NCI-H2227 (cell line): ENCODE data around the gene ELOA2.
"Not testable (repeated sequence)": the region's sequence is repeated elsewhere in the genome, so short reads cannot be mapped to it uniquely, and the experiment has no call there.

Experiments used
- DNase-seq: peaks from one replicate; lab custom pipeline; 2025; ENCODE audit not compliant: unreplicated experiment; lab: John Stamatoyannopoulos, UW

The ELOA2 gene, protein sequence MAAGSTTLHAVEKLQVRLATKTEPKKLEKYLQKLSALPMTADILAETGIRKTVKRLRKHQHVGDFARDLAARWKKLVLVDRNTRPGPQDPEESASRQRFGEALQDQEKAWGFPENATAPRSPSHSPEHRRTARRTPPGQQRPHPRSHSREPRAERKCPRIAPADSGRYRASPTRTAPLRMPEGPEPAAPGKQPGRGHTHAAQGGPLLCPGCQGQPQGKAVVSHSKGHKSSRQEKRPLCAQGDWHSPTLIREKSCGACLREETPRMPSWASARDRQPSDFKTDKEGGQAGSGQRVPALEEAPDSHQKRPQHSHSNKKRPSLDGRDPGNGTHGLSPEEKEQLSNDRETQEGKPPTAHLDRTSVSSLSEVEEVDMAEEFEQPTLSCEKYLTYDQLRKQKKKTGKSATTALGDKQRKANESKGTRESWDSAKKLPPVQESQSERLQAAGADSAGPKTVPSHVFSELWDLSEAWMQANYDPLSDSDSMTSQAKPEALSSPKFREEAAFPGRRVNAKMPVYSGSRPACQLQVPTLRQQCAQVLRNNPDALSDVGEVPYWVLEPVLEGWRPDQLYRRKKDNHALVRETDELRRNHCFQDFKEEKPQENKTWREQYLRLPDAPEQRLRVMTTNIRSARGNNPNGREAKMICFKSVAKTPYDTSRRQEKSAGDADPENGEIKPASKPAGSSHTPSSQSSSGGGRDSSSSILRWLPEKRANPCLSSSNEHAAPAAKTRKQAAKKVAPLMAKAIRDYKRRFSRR

DNA sequence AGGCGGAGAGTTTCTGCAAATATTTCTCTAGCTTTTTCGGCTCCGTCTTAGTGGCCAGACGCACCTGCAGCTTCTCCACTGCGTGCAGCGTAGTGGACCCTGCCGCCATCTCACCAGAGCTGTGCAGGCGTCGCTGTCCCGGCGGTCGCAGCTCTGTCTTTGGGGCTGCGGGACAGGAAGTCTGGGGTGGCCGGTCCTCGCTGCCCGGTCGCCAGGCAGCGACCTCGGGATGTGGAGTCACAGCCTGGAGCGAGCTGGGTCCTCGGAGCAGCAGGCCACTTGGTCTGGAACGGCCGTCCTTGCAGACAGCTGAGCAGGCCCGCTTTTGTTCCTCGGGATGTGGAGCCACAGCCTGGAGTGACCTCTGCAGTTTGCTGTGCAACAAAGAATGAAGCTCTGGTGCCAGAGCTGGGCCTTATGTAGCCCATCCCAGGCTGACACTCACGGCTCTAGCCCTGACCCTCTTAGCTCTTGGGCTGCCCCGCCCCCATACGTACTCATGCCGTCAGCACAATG, at the start of gene ELOA2:
TSS of gene ELOA2 (minus strand) at position 466 of the 516 bp plus-strand sequence. CDS start at position 109, 357 bp downstream.
- DNase-seq: no peak

DNA sequence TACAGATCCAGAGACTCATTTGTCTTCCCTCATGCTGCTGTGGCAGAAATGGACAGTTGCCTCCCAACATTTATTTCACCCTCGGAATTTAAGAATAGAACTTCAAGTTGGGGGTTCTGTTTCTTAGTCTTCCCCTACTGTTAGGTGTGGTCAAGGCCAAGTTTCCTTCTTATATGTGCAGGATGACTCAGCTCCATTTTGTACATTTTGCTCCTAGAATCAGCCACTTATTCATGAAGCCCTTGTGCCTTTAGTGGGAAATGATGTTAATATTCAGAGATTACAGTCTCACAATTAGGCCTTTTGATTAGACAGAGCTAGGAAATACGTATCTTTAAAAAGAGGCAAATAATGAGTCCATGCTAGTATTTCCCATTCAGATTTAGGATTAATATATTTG, 46.2 kb upstream of the ELOA2 start:
- DNase-seq: no peak

DNA sequence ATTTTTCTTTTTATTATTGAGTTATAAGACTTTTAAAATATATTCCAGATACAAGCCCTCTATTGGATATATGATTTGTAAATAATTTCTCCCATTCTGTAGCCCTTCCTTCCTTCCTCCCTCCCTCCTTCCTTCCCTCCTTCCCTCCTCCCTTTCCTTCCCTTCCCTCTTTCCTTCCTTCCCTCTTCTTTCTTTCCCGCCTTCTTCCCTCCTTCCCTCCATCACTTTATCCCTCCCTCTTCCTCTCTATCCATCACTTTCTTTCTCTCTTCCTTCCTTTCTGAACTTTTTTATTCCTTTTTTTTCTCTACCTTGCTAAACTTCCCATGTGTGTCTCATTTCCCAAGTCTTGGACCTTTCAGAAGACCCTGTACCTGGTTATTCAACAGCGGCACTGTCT, 45.5 kb upstream of the ELOA2 start:
- DNase-seq: no peak

DNA sequence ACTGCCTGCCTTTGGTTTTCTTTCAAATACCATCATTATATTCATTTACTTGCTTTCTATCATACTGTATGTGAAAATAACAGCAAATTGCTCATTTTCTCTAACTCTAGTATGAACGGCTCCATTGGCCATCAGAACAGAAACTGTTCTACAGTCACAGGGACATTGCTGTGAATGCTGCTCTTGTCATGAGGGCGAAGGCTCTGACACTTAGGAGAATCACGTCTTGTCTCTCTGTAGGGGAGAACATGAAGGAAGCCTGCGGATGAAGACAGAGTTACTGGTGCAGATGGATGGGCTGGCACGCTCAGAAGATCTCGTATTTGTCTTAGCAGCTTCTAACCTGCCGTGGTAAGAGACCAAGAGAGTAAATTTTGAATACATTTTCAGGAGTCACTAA, 41.7 kb upstream of the ELOA2 start:
- no peak for DNase-seq

DNA sequence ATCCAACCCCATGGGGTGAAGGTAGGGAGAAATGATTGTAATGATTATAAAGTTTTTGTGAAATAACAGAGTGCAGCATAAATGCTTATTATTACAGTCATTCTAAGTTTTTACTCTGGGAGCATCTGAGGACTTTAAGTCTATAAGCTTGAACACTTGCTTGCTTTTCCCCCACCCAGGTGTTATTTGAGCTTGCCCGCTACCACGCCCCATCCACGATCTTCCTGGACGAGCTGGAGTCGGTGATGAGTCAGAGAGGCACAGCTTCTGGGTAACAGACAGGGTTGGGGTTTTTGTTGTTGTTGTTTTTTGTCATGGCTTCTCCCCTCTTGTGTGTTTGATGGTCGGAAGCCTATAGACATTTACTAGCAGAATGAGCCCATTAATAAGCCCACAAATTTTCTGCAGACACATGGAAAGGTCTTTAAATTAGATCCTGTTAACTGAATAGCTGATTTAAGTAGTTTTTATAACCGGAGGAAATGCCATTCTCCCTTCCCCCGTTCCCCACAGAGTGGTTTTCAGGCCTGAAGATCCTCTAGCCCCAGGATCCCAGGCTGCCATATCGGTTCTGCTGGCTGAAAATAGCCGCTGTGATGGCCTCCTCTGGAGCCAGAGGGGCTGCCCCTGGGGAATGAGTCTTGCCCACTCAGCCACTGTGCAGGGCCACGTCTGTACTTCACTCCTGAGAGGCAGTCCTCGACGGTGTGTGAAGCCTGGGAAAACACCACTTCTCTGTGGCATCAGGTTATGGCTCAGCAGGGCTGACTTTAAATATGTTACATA, 39.9 kb upstream of the ELOA2 start:
- DNase-seq: peak; percentile 74

DNA sequence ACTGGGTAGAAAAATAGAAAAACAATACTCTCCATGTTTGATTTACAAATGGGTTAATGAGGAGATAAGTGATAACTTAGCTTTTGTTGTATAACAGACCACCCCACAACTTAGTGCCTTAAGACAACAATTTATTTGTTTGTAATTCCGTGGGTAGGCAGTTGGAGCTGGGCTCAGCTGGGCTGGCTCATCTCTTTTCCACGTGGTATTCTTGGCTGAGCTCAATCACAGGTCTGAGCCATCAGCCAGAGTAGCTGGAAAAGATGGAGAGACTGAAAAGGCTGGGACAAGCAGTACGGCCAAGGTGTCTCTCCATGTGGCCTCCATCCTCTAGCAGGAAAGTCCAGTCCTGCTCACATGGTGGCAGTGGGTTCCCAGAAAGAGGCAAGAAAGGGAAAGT, 32.2 kb upstream of the ELOA2 start:
- no peak for DNase-seq

DNA sequence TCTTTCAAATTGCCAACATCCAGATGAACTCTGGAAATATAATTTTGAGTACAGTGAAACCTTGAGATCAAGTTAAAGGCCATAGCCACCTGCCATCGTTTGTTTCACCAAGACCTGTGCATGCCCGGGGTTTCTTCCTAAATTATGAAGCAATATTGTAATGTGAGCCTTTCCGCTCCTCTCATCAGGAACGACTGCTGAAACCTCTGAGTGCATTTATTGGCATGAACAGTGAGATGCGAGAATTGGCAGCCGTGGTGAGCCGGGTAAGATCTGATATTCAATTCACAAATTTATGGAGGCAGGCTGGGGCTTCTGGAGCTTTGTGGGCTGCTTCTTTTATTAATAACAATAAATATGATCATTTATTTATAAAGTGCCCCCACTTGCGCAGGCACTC, 27.7 kb upstream of the ELOA2 start:
- no peak for DNase-seq

DNA sequence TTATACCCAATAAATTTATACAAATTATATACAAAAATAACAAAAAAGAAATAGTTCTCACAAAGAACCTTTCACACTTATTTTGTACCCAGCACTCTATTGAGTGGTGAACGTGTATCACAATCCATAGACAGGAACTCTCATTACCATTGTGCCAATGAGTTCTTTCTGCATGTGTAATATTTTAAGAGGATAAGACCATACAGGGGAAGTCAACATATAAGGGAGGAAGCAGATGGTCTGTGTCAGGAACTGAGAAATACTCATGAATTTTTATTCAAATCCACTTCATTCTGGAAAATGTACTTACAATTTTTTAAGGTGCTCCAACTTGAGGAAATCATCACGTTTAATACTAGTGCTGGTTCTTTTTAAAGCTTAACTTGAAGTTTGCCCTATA, 27.1 kb upstream of the ELOA2 start:
- DNase-seq: no peak

DNA sequence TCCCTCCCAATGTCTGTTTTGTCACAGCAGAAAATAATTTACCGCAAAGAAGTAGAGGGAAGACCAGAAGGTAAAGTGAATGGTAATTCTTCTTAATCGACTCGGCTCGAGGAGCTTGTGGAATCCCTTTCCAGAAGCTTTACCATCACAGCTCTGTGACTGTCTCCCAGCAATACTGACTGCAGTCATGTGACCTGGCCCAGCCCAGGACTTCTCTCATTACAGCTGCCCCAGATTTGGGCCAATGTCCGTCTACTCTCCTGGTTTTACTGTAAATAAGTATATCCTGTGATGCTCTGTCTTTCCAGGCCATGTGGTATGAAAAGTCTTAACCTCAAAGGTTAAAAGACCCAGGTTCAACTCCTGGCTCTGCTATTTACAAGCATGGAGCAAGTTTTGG, 18.9 kb upstream of the ELOA2 start:
- DNase-seq: no peak

DNA sequence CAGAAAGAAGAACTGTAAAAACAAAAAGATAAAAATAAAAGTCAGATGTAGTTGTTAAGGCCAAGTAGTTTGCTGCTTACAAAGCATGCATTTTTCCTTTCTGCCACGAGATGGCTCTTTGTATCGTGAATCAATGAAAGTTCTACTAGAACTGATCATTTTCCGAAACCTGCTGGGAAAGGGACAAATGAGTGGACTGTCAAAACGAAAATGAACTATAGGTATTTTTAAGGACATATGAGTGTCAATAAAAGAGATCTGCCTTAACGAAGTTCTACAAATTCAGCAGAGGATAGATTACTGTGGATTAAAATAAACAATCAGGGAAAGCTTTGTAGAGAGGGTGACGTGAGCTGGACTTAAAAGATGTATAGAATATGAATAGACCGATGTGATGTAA, 15.0 kb upstream of the ELOA2 start:
- peak; percentile 64 for DNase-seq

DNA sequence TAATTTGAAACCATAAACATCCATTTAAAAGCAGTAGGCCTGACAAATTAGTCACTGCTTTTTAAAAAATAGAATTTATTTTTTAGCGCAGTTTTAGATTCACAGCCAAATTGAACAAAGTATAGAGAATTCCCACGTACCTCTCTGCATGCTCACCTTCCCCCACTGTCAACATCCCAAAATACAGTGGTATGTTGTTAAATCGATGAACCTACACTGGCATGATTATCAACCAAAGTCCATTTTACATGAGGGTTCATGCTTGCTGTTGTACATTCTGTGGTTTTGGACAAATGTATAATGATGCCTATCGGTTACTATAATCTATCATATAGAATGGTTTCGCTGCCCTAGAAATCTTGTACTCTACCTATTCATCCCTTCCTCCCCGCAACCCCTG, 5.6 kb upstream of the ELOA2 start:
- no peak for DNase-seq

DNA sequence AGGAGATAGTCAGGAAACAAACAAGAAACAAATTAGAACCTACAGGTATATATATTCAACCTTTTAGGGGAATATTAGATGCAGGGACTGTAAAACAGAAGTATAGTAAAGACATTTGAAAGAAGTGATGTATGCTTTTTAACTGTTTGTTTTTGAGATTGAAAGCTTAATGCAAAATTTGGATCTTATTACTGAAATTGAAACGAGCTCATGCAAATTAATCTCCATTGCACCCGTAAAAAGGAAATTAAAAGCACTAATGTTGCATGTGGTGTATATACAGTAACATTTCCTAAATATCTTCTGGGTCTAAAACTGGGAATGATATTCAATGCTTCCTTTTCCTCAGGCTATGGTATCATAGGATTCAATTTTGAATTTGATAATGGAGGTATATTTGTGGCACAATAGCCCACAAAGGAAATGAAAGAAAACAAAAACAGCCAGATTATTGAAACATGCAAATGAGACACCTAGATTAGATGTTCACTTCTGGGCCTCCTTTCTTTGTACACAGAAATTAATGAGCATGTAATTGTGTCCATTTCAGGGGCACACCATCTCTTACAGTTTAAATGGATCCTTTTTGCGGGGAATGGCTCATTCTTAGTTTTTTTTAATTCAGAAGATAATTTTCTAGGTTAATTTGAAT, 1.6 kb upstream of the ELOA2 start:
- no peak for DNase-seq

DNA sequence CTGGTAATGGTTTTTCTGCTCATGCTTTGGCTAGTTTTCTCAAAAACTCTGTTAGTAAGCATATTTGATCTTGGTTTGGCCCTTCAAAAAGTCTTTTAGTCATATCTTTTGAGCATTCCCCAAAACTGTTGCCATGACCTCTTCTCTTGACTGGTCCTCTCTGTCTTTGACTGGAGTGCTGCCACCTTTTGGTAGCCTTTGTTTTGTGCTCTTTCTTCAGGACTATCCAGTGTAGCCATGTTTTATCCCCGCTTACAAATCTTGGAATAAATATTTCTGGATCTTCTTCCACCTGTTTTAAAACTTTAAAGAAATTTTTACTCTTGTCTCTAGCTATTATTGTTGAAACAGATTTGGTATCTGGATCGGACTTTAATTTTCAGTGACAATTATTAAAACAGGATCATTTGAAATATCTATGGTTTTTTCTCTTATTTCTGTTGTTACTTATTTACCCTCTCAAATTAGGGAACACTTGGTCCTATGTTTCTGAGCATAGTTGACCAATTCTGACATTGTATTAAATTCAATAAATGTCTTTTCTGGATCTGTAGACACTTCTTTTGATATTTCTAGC, 965 bp upstream of the ELOA2 start:
- DNase-seq: peak; percentile 5

DNA sequence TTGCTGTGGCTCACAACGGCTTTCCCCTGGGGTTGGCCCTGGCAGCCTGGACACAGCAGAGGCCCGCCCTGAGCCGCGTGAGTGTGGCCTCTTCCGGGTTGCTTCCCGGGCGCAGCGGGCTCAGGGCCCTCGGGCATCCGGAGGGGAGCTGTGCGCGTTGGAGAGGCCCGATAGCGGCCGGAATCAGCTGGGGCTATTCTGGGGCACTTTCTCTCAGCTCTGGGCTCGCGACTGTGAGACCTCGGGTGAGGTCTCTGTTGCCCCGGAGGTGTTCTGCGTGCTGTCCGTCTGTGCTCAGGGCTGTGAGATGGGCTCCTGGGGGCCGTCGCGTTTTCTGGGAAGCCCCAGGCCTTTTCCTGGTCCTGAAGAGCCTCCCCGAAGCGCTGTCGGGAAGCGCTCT, 830 bp downstream of the ELOA2 start:
- DNase-seq: not testable (repeated sequence)

DNA sequence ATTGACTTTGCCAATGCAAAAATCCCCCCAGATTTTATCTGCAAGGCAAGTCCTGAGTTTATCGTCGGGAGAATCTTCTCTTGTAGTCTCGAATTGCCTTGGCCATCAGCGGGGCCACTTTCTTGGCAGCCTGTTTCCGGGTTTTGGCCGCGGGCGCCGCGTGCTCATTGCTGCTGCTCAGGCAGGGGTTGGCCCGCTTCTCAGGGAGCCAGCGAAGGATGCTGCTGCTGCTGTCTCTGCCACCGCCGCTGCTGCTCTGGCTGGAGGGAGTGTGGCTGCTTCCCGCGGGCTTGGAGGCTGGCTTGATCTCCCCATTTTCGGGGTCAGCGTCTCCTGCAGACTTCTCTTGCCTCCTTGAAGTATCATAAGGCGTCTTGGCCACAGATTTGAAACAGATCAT, 2.5 kb downstream of the ELOA2 start:
- DNase-seq: no peak

DNA sequence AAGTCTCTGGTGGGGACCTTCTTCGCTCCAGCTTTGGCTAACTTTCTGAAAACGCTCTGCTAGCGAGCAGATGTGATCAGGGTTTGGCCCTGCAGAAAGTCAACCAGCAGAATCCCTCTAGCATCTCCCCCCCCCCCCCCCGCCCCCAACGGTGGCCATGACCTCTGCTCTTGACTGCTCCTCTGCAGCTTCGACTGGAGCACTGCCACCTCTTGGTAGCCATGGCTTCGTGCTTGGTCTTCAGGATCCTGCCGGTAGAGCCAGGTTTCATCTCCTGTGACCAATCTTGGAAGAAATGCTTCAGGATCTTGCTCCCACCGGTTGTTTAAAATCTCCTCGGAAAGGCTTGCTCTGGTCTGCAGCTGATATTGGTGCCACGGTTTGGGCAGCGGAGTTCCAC, 4.5 kb downstream of the ELOA2 start:
- not testable (repeated sequence) for DNase-seq

DNA sequence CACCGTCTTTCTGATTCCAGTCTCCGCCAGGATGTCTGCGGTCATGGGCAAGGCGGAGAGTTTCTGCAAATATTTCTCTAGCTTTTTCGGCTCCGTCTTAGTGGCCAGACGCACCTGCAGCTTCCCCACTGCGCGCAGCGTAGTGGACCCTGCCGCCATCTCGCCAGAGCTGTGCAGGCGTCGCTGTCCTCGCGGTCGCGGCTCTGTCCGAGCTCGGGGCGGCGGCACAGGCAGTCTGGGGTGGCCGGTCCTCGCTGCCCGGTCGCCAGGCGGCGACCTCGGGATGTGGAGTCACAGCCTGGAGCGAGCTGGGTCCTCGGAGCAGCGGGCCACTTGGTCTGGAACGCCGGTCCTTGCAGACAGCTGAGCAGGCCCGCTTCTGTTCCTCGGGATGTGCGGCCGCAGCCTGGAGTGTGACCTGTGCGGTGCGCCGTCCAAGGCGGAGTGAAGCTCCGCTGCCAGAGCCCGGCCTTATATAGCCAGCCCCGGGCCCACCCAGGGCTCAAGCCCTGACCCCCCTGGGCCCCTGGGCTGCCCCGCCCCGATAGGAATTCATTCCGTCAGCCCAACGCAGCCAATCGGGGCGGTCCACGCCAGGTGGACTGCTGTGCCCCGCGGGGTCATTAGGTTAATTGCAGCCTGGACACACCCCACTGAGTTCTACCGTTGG, 5.6 kb downstream of the ELOA2 start:
- not testable (repeated sequence) for DNase-seq

DNA sequence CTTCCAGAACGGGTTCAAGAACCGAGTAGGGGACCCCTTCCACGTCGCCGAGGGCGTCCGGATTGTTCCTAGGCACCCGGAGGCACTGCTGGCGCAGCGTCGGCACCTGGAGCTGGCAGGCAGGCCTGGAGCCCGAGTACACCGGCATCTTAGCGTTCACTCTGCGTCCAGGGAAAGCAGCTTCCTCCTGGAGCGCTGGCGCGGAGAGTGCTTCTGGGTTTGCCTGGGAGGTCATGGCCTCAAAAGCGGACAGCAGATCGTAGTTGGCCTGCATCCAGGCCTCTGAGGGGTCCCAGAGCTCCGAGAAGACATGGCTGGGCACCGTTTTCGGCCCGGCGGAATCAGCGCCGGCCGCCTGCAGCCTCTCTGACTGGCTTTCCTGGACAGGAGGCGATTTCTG, 6.7 kb downstream of the ELOA2 start:
- DNase-seq: not testable (repeated sequence)

DNA sequence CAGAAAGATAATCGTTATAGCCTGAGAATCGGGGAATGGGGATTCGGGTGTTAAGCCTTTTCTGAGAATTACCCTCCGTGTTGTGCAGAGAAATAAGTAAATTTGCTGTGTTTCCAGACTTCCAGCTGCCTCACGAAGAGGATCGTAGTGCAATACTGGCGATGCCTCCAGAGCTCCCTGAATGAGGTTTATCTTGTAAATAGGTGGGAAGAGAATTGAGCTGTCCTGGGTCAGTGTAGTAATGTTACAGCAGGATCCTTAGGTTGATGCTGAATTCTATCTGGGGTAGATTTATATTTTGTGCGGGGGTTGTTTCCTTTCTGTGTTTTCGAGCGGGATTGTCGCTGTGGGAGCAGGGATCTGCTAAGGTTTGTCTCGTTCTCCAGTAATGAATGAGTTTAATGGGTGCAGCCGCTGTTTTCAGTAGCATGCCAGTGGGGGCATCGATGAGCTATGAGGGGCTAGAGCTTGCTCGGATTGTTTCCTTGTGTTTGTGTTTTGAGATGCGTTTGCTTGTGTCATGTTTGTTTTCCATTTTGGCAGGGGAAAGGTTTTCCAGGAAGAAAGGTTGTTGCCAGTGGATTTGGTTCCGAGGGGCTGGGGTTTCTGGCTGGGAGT, 9.8 kb downstream of the ELOA2 start:
- not testable (repeated sequence) for DNase-seq
